Raji (cell line): Measurements from ENCODE around the gene TNIP2.

Source experiments
- POLR2A ChIP-seq: IDR thresholded peaks from 2 replicates; pipeline ENCODE4 v1.6.1; 2011; ENCODE audit warnings: low read depth, low read length, control low read depth; ENCODE audit not compliant: insufficient read depth

The TNIP2 gene

GRCh38 chr4:2796849-2797544 is 40.9 kb upstream of the TNIP2 start:
- no peak for TF ChIP-seq POLR2A

- TF ChIP-seq POLR2A: no peak
Observed at GRCh38 chr4:2795893-2796848, 40.0 kb upstream of the TNIP2 start.

- TF ChIP-seq POLR2A: no peak
Observed at GRCh38 chr4:2795300-2795892, 39.3 kb upstream of the TNIP2 start.

DNA sequence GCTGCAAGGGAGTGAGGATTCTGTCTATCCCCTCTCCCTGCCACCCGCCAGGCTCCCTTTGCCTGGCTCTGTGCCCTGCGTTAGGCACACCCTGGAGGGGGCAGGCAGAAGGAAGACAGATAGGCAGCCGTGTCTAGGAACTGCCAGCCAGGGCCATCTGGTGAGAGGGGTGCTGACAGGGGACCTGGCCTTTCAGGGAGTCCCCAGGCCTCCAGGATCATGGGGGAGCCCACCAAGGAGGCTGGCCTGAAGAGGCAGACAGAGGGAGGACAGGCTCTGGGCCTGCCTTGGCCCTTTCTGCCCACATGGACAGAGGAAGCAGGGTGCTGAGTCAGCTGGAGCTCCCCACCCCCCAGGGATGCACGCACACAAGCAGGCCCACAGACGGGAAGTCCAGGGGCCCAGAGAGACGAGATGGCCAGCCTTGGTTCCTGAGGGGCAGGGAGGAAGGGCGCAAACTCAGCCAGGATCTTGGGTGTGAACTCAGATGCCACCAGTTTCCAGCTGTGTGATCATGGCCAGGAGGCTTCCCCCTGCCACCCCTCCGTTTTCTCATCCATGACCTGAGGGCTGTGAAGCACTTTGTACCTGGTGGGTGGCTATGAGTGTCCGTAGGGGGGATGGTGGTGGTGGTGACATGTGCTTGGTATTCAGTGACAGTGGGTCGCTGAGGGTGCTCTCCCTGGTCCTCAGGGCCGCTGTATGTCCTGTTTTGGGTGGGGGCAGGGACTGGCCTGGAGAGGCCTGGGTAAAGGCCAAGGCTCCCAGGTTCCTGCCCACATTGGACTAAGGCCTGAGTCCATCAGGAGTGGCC is 38.6 kb upstream of the TNIP2 start:
- no peak for TF ChIP-seq POLR2A

GRCh38 chr4:2793586-2794485 is 37.7 kb upstream of the TNIP2 start:
- no peak for TF ChIP-seq POLR2A

DNA sequence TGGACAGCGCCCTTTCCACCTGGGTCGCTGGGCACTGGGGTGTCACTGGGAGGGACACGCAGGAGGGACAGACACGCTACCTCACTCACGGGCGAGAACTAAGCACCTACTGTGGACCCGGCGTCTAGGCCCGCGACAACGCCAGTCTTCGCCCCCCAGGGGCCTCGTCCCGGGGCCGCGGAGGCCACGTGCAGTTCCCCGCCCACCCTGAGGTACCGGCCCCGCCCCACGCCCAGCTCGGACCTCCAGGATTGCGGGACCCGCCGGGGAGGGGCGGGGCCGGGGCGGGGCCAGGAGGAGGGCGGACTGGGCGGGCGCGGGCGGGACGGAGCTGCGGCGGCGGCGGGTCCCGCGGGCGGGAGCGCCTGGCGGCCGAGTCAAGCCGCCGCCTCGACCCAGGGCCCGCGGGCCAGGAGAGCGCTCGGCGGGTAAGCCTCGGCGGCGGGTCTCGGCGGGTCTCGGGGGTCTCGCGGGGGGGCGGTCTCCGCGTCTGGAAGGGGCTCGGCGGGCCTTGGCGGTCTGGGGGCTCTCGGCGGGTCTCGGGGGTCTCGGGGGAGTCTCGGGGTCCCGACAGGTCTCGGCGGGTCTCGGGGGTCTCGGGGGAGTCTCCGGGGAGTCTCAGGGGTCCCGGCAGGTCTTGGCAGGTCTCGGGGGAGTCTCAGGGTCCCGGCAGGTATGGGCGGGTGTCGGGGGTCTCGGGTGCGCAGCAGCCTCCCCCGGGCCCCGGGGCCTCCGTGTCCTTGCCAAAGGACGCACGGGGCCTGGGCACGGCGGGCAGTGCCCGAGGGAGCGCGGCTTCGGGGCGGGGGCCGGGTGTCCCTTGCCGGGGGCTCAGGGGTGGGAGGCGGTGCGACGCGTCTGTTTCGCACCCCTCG is 36.8 kb upstream of the TNIP2 start, which contains the start of gene SH3BP2:
SH3BP2 (plus strand) TSS at position 375 of the 875 bp plus-strand sequence. CDS start 27,533 bp downstream, outside the sequence.
- no peak for TF ChIP-seq POLR2A

- no peak for TF ChIP-seq POLR2A
Observed at GRCh38 chr4:2792396-2792710, 36.2 kb upstream of the TNIP2 start.

DNA sequence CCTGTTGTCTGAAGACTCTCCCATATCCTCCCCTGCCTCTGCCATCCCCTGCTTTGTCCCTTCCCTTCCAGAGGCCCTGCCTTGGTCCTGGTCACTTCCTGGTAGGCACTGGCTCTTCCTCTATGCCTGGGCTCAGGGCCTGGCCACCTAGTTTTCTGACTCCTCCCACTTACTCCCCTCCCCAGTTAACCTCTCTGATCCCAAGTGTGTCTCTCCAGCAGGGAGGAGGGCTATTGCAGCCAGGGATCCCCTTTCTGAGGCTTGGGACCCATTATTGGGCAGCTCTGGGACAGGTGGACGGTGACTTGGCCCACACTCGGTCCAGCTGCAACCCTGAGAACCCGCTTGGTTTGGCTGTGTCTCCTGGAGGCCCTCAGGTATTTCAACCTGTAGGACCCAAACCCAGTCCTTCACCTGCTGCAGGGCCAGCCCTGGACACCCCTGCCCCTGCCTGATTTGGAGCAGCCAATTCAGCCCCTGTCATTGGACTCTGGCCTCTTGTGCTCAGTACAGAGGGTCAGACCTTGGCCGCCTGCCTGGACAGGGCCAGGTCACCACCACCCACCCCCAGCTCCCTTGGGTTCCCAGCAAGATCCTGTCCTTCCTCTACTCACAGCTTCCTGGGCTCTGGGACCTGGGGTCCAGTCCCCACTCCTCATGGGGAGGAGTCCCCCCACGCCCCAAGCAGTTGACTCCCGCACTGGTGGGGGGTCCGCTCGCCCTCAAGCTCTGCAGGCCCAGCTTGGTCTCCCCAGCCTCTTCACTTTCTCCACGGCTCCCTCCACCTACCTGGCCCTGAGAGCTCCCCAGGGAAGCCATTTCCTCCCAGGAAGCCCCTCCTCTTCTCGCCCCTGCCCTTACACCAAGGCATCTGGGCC is 35.6 kb upstream of the TNIP2 start:
- no peak for TF ChIP-seq POLR2A

DNA sequence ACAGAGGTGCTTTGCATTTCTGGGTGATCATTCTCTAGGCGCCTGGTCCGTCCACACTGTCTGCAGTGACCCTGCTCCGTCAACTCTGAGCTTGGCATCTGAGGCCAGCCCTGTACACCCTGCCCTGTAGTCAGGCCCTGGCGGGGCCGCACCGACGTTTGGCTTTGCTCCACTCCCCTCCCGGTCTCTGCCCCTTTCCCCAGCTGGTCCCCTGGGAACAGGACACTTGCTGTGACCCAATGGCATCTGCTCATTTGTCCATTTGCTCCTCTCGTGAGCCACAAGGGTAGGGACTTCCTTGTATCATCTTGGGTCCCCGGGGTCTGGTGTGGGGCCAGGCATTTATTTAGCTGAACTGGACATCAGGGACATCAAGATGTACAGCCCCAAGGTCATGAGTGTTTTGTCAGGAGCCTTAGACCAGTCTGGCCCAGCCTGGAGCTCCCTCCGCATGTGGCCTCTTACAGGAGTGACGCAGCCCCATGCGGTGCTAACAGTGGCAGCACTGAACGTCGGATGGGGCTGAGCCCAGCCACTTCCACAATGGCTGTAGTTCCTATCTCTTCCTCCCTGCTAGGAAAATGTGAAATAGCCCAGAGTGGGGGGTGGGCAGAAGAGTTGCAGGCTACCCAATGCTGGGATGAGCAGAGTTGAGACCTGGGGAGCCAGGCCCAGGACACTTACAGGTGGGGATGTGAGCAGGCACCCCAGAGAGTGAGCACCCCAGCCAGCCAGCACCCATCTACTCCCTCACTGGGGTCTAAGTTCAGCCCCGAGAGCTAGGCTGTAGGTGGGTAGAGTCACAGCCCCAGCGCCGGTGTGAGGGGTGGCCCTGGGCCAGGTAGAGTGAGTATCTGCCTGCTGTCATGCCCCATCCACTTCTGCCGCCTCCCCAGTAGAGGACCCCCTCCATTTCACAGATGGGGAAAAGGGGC is 34.7 kb upstream of the TNIP2 start:
- TF ChIP-seq POLR2A: no peak

- no peak for TF ChIP-seq POLR2A
Observed at GRCh38 chr4:2789793-2790582, 33.9 kb upstream of the TNIP2 start.
